NCI-H748 (cell line): ENCODE data around the gene IL21.
"Not testable (repeated sequence)": the region's sequence is repeated elsewhere in the genome, so short reads cannot be mapped to it uniquely, and the experiment has no call there.

Experiments used
- DNase-seq: peaks from one replicate; lab custom pipeline; 2025; ENCODE audit not compliant: unreplicated experiment; lab: John Stamatoyannopoulos, UW

IL21 gene

DNA sequence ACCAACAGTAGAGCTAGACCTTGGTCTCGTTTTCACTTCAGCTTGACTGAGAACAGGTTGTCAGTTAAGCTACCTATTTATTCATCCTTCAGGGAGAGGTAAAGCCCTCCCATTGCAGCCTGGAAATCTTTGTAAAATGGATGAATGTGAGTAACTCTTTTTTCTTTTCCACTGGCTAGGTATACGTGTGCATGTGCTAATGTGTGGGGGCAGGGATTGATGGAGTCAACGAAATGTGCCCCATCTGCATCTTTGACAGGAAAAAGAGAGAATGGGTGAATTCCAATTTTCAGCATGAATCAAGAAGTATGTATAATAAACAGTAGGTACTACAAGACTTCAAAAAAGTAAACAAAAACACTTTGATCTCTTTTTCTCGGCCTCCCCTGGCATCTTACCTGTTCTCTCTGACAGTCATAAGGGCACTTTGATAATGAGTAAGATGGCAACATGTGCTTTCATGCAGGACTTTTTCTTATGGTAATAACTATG is at the start of gene IL21:
IL21 (minus strand) TSS at position 51 of the 492 bp plus-strand sequence. CDS start 55 bp downstream, outside the sequence.
- DNase-seq, result no peak

DNA sequence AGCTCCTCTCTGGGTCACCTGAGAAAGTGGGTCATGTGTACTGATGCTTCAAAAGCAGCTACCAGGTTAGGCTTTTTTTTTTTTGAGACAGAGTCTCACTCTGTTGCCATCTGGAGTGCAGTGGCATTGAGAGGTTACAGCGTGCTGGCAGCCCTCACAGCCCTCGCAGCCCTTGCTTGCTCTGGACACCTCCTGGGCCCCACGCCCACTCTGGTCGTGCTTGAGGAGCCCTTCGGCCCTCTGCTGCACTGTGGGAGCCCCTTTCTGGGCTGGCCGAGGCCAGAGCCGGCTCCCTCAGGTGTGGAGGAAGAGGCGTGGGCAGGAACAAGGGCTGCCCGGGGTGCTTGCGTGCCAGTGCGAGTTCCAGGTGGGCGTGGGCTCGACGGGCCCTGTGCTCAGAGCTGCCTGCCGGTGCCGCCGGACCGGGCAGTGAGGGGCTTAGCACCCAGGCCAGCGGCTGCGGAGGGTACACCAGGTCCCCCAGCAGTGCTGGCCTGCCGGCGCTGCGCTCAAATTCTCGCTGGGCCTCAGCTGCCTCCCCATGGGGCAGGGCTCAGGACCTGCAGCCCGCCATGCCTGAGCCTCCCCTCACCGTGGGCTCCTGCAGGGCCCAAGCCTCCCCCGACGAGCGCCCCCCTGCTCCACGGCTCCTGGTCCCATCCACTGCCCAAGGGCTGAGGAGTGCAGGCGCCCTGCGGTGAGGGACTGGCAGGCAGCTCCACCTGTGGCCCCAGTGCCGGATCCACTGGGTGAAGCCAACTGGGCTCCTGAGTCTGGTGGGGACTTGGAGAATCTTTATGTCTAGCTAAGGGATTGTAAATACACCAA is 49.3 kb upstream of the IL21 start:
- no peak for DNase-seq

- DNase-seq, result no peak
Measured at GRCh38 chr4:122668241-122668640, 47.4 kb upstream of the IL21 start.

GRCh38 chr4:122666527-122667245 is 45.8 kb upstream of the IL21 start:
- no peak for DNase-seq

DNA sequence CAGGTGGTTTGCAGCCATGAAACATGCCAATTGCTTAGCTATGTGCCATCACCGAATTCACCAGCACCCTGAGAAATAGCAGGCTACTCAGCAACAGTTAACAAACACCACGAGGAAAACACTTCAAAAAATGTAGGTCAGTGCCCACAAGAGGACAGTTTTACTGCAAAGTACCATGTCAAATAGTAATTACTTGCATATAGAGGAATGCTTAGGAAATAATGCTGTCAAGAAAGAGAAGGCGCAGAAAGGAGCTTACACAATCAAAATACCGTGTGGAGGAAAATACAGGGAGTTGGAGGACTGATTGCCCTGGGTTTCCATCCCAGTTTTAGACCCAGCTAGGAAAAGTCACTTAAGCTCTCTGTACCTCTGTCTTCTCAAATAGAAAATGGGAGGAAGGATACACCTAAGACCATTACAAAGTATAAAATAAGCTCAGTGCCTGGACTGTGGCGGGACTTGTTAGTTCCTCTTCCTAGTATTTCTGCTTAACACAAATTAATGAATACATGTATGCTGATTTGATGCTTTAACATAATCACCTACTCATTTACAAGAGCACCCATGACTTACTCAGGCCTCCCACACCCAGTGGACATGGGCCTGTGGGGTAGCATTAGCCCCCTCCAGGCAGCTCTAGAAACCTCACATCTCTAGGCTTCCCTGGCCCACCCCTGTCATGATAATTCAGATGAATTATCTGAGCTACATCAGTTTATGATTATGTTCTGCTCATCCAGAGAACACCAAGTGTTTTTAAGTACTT is 44.5 kb upstream of the IL21 start:
- no peak for DNase-seq

DNA sequence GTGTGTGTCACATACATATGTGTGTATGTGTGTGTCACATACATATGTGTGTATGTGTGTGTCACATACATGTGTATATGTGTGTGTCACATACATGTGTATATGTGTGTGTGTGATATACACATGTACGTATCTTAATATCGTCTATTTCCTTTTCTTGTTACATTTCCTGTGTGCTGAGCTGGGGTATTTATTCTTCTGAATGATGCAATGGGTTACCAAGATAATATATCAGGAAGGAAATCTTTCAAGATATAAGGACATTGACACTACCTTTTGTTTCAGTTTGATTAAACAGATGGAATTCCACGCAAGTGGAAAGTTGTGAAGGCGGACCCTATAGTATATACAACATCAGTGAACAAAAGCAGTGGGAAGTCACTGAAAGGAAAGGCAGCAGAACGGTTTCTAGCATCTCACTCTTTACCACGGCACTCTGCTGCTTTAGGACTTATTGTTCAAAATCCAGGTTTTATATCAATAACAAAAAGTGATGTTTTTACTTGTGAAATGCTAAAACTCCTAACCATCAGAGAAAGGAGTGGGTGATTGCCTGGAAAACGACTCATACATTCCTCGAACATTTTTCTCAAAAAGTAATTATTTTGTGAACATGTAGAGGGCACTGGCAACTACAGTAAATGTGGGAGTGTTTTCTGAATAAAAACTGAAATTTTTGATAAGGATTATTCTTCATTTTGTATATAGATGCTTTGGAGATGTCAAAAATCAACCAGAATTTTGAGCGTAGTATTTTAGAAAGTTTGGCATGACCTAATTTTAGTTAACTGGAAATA is 43.1 kb upstream of the IL21 start:
- DNase-seq, result no peak

GRCh38 chr4:122663291-122663690 is 42.4 kb upstream of the IL21 start:
- DNase-seq, result no peak

GRCh38 chr4:122662701-122663100 is 41.8 kb upstream of the IL21 start:
- DNase-seq, result no peak

DNA sequence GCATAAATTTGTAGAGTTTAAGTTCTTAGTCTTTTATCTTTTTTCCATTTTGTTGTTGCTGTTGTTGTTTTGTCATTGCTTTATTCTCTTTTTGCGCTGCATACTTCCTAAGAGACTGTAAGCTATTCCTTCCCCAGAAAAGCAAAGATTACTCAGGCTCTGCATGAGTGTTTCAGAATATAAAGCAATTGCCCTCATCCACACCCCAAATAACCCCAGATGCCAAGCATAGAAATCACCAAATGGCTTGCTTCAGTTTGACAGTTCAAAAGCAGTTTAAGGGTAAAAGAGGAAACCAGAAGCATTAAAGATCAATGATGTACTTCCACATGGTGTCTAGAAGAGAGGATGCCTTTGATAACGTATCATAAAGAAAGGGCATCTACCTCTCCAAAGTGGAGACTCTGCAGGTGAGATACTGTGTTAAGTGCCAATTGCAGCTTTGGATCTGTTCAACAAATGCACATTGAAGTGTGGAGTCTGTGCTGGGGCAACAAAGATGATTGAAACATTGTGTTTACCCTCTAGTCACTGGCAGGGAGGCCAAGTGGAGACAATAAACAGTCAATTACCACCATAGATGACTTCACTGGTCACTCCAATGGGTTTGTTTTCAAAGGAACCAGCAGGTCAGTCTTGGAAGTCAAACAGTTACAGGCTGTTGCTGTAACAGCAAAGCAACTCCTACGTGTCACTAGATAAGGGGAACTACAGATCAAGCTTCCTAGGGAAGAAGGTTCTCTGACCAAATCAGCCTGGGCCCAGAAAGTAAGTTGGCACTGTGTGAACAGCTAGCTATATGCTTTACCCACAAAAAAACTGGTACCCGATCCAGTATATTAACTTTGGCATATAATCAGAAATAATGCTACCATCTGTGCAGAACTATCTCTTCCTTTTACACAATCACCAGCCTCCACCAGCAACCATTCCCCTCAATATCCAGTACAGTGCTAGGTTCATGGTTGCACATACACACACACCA is 40.6 kb upstream of the IL21 start:
- DNase-seq, result no peak

DNA sequence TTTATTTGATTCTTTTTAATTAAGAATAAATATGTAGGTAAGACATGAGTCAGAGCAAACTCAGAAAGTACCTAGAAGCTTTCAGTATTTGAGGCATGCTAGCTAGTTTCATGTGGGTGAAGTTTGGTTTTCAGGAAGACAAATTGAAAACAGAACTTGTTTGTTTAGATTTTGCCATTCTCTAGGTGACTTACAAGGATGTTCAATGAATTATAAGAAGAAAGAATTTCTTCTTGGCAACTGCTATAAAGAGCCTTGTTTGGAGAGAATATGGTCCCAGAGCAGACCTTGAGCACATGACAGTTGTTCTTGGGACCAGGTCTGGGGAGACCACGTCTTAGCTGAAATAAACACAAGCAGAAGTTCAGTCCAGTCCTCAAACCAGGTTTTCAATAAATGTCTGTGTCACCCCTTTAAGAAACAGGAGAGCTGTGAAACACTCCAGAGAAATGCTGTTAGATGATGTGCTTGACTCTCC is 38.0 kb upstream of the IL21 start:
- no peak for DNase-seq

DNA sequence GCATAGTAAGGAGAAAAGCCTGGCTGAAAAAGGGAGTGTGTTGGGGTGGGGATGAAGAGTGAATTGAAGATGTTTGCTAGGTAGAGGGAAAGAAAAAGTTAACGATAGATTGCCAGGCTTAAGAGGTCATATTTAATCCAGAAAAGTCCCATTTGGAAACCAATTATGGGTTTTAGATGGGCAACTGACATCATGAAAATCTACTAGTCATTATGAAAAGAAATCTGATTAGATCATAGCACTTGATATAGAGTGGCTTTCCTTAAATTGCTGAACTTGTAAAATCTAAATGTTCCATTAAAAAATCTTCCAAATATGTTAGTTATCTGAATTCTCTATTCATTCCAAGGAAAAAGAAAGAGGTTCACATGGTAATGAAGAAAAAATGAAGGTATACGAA is 37.5 kb upstream of the IL21 start:
- no peak for DNase-seq

DNA sequence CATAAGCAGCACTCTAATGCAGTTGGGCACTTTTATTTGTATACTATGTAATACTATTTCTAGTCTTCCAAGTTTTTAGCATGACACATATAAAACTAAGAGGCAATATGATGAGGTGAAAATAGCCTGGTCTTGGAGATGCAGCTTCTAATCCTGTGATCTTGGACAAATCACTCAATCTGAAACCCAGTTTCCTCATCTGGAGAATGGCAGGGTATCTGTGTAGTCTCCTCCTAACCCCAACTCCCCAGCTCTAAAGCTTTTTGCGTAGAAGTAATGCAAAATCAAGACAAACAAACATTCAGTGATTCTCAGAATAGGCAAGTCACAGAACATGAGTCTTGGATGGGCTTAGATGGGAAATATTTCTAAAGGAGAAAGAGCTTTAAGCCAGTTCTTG is 36.7 kb upstream of the IL21 start:
- no peak for DNase-seq

DNA sequence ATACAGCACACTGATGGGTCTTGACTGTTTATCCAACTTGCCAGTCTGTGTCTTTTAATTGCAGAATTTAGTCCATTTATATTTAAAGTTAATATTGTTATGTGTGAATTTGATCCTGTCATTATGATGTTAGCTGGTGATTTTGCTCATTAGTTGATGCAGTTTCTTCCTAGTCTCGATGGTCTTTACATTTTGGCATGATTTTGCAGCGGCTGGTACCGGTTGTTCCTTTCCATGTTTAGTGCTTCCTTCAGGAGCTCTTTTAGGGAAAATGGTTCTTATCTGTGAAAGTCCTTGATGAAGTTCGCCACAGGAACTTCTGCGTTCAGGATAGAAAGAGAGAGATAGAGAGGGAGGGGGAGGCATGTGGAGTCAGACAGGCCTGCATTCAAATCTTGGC is 35.7 kb upstream of the IL21 start:
- not testable (repeated sequence) for DNase-seq

DNA sequence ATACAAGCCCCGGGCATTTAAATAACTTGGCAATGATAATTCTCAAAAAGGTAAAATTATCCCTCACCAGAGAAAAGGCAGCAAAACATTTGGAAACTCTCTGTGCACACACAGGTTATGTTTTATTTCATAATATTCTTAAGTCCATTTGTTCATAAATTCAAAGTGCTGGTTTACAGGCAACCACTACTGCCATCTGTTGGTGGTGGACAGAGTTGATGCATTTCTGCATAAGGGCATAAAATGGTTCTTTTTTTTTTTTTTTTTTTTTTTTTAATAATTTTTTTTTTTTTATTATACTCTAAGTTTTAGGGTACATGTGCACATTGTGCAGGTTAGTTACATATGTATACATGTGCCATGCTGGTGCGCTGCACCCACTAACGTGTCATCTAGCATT is 31.5 kb upstream of the IL21 start:
- no peak for DNase-seq

GRCh38 chr4:122650148-122650547 is 29.3 kb upstream of the IL21 start:
- no peak for DNase-seq

DNA sequence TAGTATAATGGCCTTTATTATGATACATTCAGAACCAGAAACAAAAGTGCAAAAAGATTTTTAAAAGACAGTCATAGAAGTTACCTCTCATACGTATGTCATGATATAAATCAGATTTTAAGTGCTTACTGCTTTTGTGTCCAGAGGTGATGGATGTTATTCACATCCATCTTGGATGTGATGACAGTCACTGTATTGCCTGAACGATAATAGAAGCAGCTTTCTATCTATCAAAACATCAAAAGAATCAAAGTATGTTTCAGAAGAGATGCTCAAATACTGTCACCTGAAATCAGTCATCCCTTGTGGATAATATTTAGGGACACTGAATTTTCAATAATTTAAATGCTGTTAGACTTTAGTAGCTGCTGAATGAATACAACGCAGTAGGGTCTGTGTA is 26.8 kb upstream of the IL21 start:
- no peak for DNase-seq

DNA sequence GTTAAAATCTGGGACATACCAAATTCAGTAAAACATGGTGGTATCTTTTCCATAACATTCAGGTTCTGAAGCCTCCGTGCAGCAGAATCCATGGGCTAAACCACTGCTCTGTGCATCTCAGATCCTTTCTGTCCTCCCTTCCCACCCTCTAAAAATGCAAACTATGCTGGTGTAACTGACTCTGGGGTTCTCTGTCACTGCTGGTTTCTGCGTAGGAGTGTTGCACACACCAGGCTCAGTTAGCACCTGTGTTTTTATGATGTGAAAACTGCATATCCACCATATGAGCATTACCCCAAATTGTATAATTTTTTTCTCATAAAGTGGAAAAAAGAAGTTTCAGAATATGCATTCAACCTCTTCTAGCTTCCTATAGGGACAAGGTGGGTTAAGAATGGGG is 22.4 kb upstream of the IL21 start:
- DNase-seq, result no peak

GRCh38 chr4:122639181-122639580 is 18.3 kb upstream of the IL21 start:
- no peak for DNase-seq

GRCh38 chr4:122636697-122637096 is 15.8 kb upstream of the IL21 start:
- no peak for DNase-seq
